ENCODE measurements around the gene ACP2.
A peak's percentile ranks its signal among the peaks of the same experiment; 100 is the strongest.
"Not testable (repeated sequence)": the region's sequence is repeated elsewhere in the genome, so short reads cannot be mapped to it uniquely, and the experiment has no call there.

Gene ACP2

GRCh38 chr11:47241841-47242301, 6.7 kb downstream of the ACP2 start:
- DNase-seq, result no peak

- no peak for DNase-seq
These were observed 8.8 kb downstream of the ACP2 start for GRCh38 chr11:47239852-47240251.

DNA sequence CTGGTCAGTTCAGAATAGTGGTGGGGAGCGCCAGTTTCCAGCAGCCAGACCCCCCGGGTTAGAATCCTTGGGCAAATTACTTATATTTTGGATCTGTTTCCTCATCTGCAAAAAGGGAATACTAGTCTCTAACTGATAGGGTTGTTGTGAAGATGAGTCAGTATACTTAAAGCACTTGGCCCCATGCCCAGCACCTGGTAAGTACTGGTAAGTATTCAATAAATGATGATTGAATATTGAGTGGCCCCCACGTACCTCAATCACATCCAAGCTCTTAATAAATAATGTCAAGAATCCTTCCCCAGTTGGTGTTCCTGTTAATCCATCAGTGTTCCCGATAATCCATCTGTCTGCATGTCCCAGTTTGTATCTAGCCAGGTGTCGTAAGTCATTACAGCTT, 12.1 kb downstream of the ACP2 start:
- DNase-seq, result no peak

GRCh38 chr11:47235163-47235562, 13.5 kb downstream of the ACP2 start:
- no peak for DNase-seq

DNA sequence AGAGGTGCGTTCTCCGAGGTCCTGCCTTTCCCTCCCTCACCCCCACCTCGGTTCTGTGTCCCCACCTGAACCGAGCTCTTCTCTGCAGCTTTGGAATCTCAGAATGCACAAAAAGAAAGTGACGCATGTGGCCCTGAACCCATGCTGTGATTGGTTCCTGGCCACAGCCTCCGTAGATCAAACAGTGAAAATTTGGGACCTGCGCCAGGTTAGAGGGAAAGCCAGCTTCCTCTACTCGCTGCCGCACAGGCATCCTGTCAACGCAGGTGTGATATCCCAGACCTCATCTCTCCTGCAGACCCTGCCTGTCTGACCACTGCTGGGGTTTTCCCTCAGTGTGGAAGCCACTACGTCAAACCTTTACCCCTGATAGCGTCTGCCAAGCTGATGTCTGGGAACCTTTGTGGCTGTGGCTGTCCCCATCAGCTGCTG, 13.9 kb downstream of the ACP2 start:
- DNase-seq, result peak; percentile 30

- DNase-seq, result no peak
These were observed 14.5 kb downstream of the ACP2 start for GRCh38 chr11:47233989-47234668.

DNA sequence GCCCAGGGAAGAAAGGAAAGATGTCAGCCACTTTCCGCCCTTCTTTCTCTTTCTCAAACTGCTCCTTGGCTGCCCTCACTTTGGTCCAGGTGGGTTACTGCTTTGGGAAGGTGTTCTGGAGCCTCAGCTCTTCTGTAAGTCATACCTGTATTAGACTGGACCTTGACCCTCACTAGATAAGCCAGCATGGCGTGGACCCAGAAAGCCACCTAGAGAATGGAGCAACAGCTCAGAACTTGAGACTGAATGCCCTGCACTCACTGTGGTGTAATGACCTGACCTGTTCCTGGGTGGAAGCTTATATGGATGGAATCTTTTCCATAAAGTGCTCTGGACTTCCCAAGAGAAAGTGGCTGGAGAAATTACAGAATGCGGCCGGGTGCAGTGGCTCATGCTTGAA, 15.6 kb downstream of the ACP2 start:
- DNase-seq, result no peak

DNA sequence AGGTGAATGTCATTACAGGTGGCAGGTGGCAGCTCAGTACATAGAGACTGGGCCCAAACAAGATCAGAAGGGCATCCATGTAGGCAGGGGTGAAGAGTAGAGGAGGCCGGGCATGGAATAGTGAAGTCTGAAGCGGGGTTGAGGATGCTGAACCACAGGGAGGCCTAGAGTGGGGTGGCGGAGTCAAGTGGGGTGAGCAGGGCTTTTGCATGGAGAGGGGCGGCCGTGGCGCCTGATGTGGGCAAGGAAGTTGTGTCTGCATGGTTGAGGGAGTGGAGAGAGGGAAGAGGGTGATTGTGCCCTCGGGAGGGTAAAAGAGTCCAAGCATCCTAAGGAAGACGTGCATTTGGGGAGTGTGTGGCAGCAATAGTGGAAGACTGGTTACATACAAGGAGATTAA, 19.5 kb downstream of the ACP2 start:
- no peak for DNase-seq

DNA sequence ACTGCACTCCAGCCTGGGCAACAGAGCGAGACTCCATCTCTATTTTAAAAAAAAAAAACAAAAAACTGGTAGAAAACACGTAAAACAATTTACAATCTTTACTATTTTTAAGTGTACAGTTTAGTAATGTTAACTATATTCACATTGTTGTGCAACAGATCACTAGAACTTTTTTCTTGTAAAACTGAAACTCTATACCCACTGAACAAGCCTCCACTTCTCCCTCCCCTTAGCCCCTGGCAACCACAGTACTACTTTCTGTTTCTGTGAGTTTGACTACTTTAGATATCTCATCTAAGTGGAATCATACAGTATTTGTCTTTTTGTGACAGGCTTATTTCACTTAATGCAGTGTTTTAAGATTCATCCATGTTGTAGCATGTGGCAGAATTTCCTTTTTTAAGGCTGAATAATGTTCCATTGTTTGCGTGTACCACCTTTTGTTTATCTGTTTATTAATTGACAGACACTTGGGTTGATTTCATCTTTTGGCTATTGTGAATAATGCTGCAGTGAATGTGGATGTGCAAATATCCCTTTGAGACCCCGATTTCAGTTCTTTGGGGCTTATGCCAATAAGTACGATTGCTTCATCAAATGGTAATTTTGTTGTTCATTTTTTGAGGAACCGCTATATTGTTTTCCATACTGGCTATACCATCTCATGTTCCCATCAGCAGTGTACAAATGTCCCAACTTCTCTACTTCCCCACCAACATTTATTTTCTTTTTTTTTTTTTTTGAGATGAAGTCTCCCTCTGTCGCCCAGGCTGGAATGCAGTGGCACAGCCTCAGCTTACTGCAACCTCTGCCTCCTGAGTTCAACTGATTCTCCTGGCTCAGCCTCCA, 22.8 kb downstream of the ACP2 start:
- peak; percentile 21 for DNase-seq

DNA sequence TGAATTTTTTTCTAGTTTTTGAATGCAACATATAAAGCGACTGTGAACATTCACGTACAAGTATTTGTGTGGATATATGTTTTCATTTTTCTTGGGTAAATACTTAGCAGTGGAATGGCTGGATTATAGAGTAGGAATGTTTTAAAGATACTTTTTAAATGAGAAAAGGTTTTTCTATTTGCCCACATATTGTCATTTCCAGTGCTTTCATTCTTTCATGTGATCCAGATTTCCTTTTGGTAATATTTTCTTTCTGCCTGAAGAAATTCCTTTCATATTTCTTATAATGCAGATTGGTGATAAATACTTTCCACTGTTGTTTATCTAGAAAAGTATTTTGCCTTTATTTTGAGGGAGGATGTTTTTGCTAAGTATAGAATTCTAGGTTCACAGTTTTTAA, 25.9 kb downstream of the ACP2 start:
- DNase-seq, result no peak

GRCh38 chr11:47220401-47220821, 28.2 kb downstream of the ACP2 start:
- DNase-seq, result no peak

DNA sequence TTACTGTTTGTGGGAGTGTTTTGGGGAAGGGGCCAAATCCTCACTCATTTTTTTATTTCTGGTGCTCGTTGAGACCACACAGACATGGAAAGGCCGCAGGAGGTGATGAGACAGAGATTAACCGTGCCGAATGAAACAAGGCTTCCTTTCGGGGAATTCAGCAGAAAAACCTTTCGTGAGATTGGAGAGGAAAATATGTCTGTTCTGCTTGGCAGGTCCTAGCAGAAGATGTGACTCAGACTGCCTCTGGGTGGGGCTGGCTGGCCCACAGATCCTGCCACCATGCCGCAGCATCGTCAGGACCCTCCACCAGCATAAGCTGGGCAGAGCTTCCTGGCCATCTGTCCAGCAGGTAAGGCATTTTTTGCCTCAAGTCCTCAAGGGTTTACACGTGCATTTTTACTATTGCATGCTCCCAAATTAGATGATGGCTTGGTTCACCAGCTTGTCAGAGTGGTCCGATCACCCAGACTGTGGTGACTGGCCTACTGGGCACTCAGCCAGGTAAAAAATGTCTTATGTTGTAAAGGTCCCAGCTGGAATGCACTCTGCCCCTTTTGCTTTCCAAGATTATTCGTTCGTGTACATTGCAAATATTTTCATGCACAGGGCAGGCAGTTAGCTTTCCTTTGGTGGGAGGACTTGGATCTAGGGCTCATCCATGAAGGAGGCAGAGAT, 32.4 kb downstream of the ACP2 start:
- peak; percentile 71 for DNase-seq

GRCh38 chr11:47215366-47215910, 33.2 kb downstream of the ACP2 start:
- DNase-seq, result no peak

DNA sequence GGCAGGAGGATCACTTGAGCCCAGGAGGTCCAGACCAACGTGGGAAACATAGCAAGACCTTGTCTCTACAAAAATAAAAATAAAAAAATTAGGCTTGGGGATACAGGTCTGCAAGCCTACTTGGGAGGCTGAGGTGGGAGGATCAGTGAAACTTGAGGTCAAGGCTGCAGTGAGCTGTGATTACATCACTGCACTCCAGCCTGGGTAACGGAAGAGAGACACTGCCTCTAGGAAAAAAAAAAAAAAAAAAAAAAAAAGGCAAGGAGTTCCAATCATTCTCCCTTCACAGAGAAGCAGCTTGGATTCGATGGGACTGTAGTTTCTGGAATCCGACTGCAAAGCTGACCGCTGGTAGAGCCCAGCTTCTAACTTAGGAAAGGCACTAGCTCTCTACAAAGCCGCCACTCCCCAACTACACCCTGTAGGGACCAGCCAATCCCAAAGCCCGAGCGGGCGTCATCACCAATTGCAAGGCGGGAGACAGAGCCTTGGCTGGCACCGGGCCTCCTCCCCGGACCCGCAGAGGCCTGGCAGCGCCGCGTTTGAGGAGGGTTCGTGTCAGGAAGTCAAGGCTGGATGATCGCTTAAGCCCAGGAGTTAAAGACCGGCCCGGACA, 34.6 kb downstream of the ACP2 start:
- peak; percentile 81 for DNase-seq

DNA sequence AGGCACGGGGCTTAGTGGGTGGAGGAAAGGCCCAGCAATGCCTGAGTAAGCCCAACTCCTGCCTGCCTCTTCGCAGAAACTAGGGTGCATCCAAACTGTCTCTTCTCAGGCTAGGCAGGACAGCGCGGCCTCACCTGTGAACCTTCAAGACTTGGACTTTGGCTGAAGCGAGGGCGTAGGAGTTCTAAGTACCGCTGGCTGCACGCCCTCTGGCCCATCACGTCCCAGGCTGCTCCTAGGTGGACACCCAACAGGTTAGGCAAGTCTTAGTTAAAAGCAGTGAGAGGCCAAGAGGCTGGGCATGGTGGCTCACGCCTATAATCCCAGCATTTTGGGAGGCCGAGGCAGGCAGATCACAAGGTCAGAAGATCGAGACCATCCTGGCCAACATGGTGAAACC, 35.7 kb downstream of the ACP2 start:
- DNase-seq, result no peak

GRCh38 chr11:47208628-47209027, 40.0 kb downstream of the ACP2 start:
- no peak for DNase-seq

GRCh38 chr11:47208008-47208552, 40.5 kb downstream of the ACP2 start:
- not testable (repeated sequence) for DNase-seq

- no peak for DNase-seq
These were observed 41.2 kb downstream of the ACP2 start for GRCh38 chr11:47207459-47207858.

GRCh38 chr11:47206577-47206976, 42.0 kb downstream of the ACP2 start:
- not testable (repeated sequence) for DNase-seq

DNA sequence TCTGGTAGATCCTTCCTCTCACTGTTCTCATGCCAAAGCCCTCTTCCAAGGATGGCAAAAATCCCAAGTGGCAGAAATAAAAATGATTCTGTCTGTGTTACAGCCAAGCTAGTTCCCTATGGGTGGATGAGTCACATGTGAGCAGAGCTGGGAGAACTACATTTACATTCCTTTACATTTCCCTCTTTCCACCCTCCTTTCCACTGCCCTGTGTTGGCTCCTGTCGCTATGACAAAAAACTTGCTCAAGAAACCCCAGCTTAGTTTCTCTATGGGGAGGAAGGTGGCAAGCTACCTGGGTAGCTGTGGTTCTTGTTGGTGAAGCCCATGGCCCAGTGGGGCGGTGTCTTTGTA, 44.0 kb downstream of the ACP2 start:
- DNase-seq, result no peak

- DNase-seq, result no peak
These were observed 46.0 kb downstream of the ACP2 start for GRCh38 chr11:47202576-47202975.

GRCh38 chr11:47201015-47201414, 47.6 kb downstream of the ACP2 start:
- DNase-seq, result no peak

- not testable (repeated sequence) for DNase-seq
These were observed 50.5 kb downstream of the ACP2 start for GRCh38 chr11:47198161-47198560.

All from stimulated activated CD4-positive, alpha-beta T cell treated with anti-CD3 and anti-CD28 coated beads, Interleukin-4, amount 100 ng/mL, for 1 hour (primary cell).